Left lung (tissue), 14 donors: Measurements from ENCODE around the gene PLEKHG5. TPM values are rescaled to one million over a fixed set of nuclear protein-coding genes. Genes with fewer than 3 reads are reported as not detected.
A peak's percentile ranks its signal among the peaks of the same experiment; 100 is the strongest.

Experiments
- ATAC-seq: fragments of 200-7000 bp; cut with Tn5 transposase; one replicate; pipeline ENCODE4 v1.9.1; 2020; ENCODE audit warnings: moderate library complexity
- DNase-seq, 4 donors: peaks; one replicate each; pipeline ENCODE4 v3.0.0-alpha.2; 2013 to 2020
- H3K27ac ChIP-seq, 2 donors: fragments of 200-600 bp; sonication (generic) in 1 of 2; one replicate each; pipeline versions ENCODE4 v1.5.0 to v1.8.0; 2020 to 2021
- H3K27me3 ChIP-seq, 2 donors: fragments of 200-600 bp; sonication (generic) in 1 of 2; one replicate each; pipeline versions ENCODE4 v1.5.0 to v1.8.0; 2020 to 2021
- H3K36me3 ChIP-seq, 2 donors: fragments of 200-600 bp; sonication (generic) in 1 of 2; one replicate each; pipeline versions ENCODE4 v1.5.0 to v1.8.0; 2020 to 2021
- H3K4me1 ChIP-seq, 2 donors: fragments of 200-600 bp; one replicate each; pipeline ENCODE4 v1.8.0; 2021
- H3K4me3 ChIP-seq, 2 donors: fragments of 200-600 bp; sonication (generic) in 1 of 2; one replicate each; pipeline versions ENCODE4 v1.5.0 to v1.8.0; 2020 to 2021; ENCODE audit warnings: mild to moderate bottlenecking in 1 of 2
- H3K9me3 ChIP-seq, 2 donors: fragments of 200-600 bp; sonication (generic) in 1 of 2; one replicate each; pipeline versions ENCODE4 v1.5.0 to v1.8.0; 2020 to 2021
- CTCF ChIP-seq, 2 donors: fragments of 200-600 bp; sonication (generic) in 1 of 2; IDR thresholded peaks; one replicate each; pipeline versions ENCODE4 v1.5.0 to v1.8.0; 2021; ENCODE audit warnings: antibody characterized with exemption in 2 of 2
- intact Hi-C, 2 donors: fragments of 100-400 bp; cut with DNase I; formaldehyde crosslinking; loops; one replicate each; pipeline versions ENCODE4 v1.11.2 to v1.14.2; 2022
- long read RNA-seq, 12 donors: library from polyadenylated mRNA in 2 of 12; unstranded in 2 of 12; transcript quantifications; one replicate each; pipeline ENCODE4 v2.0.0 and lab custom pipeline, GENCODE V29; 2019 to 2026
- polyA plus RNA-seq, 6 donors: library from polyadenylated mRNA; unstranded; fragments of 120-200 nt; gene quantifications; one replicate each; pipeline ENCODE4 v1.2.1, GENCODE V29; 2013; ENCODE audit not compliant: insufficient read length in 6 of 6
- total RNA-seq, 2 donors: library from RNA; stranded (reverse); fragmentation: NEBNext Ultra II Directional; extraction: Animal tissue kit (Norgen Biotek cat#: 25700); gene quantifications; one replicate each; pipeline ENCODE4 v1.2.1, GENCODE V29; 2021
- donor health status: DM: no; HTN: yes; CAD: no.
- donor health status: DM: no; HTN: no; CAD: no.

Gene PLEKHG5
- total RNA-seq (10 to 100 TPM in 1 of 2 donors, 1 to 10 TPM in 1; 6.3 to 10.7 TPM), polyA plus RNA-seq (10 to 100 TPM; 22.8 to 35.7 (median 29.7) TPM)
- long read RNA-seq, donor 1, partial matches to known transcripts: 6 of 6 reads
- long read RNA-seq, donor 1, other reads (novel, unspliced or antisense): 0 of 6 reads
- long read RNA-seq, donor 2, full-length matches to known transcripts: 1 of 20 reads
- long read RNA-seq, donor 2, partial matches to known transcripts: 19 of 20 reads
- long read RNA-seq, donor 2, other reads (novel, unspliced or antisense): 0 of 20 reads
- long read RNA-seq, donor 3: 0 reads
- long read RNA-seq, donor 4, partial matches to known transcripts: 1 of 1 reads
- long read RNA-seq, donor 4, other reads (novel, unspliced or antisense): 0 of 1 reads
- long read RNA-seq, donor 5, partial matches to known transcripts: 14 of 14 reads
- long read RNA-seq, donor 5, other reads (novel, unspliced or antisense): 0 of 14 reads
- long read RNA-seq, donor 6: 0 reads
- long read RNA-seq, donor 7, full-length matches to known transcripts: 1 of 1 reads
- long read RNA-seq, donor 7, partial matches to known transcripts: 0 of 1 reads
- long read RNA-seq, donor 7, other reads (novel, unspliced or antisense): 0 of 1 reads
- long read RNA-seq, donor 8, full-length matches to known transcripts: 1 of 1 reads
- long read RNA-seq, donor 8, partial matches to known transcripts: 0 of 1 reads
- long read RNA-seq, donor 8, other reads (novel, unspliced or antisense): 0 of 1 reads
- long read RNA-seq, donor 9: 0 reads
- long read RNA-seq, donor 10, partial matches to known transcripts: 1 of 1 reads
- long read RNA-seq, donor 10, other reads (novel, unspliced or antisense): 0 of 1 reads
- long read RNA-seq, donor 11, partial matches to known transcripts: 0 of 1 reads
- long read RNA-seq, donor 11, other reads (novel, unspliced or antisense): 0 of 1 reads
- long read RNA-seq, donor 12, full-length matches to known transcripts: 1 of 1 reads
- long read RNA-seq, donor 12, partial matches to known transcripts: 0 of 1 reads
- long read RNA-seq, donor 12, other reads (novel, unspliced or antisense): 0 of 1 reads

- Histone ChIP-seq H3K4me3 (peak within 1 kb of the TSS; percentile 50), H3K9me3 (no peaks in the 10 kb centered on the region), H3K27me3 (peaks cover 0 to 53% of the 10 kb centered on the region in 2 donors), H3K36me3 (no peaks in the 10 kb centered on the region), H3K4me1 (peaks cover 11 to 24% of the 10 kb centered on the region in 2 donors), H3K27ac (peak within 1 kb of the TSS; percentile 39 to 57)
- intact Hi-C loops: no loop called here
- DNase-seq: no peak
- no peak for TF ChIP-seq CTCF (IDR thresholded peaks at IDR 0.05)
- no peak for ATAC-seq
Measured at GRCh38 chr1:6491480-6491962, at the start of gene PLEKHG5. Gene PLEKHG5, minus strand, starts transcription at chr1:6491667. Its CDS starts 14,096 bp downstream, at chr1:6477571.

DNA sequence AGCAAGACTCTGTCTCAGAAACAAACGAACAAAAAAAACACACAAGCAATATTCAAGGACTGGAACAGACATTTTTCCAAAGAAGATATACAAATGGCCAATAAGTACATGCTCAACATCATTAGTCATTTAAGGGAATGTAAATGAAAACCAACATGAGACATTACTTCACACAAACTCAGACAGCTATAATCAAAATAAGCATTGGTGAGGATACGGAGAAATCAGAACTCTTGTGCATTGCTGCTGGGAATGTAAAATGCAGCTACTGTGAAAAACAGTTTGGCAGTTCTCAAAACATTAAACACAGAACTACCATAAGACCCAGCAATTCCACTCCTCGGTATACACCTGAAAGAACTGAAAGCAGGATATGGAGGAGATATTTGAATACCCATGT, 47.5 kb upstream of the PLEKHG5 start:
- Histone ChIP-seq H3K27me3 (no peaks in the 10 kb centered on the region), H3K4me1 (peaks cover 0 to 5% of the 10 kb centered on the region in 2 donors), H3K36me3 (peaks cover 0 to 67% of the 10 kb centered on the region in 2 donors), H3K9me3 (no peaks in the 10 kb centered on the region), H3K4me3 (no peak overlapping the region), H3K27ac (no peak overlapping the region)
- ATAC-seq: no peak
- no peak for DNase-seq
- intact Hi-C loops: no loop called here
- no peak for TF ChIP-seq CTCF (IDR thresholded peaks at IDR 0.05)

GRCh38 chr1:6536291-6536690, 44.8 kb upstream of the PLEKHG5 start:
- intact Hi-C loops: no loop called here
- Histone ChIP-seq H3K4me1 (peaks cover 0 to 5% of the 10 kb centered on the region in 2 donors), H3K27me3 (no peaks in the 10 kb centered on the region), H3K4me3 (no peak overlapping the region), H3K9me3 (no peaks in the 10 kb centered on the region), H3K36me3 (peaks cover 0 to 66% of the 10 kb centered on the region in 2 donors), H3K27ac (no peak overlapping the region)
- DNase-seq: no peak
- ATAC-seq: no peak
- TF ChIP-seq CTCF (IDR thresholded peaks at IDR 0.05): no peak

DNA sequence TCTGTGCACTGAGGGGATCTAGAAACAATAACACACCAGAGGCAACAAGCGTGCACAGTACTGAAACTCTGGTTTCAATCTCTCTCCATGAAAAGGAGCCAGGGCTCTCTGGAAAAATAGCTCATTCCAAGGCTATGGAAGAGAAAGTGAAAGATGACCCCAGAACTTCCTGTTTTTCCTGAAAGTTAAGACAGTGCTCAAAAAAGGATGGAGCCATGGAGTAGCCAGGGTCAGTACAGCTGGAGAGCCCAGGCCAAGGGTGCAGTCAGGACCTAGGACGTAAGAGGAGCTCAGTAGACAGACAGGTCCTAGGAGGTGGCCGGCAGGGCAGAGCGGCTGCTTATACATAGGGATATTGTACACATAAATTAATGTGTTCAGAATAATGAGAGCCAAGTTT, 43.7 kb upstream of the PLEKHG5 start:
- ATAC-seq (no peak), DNase-seq (no peak)
- intact Hi-C loops: no loop called here
- TF ChIP-seq CTCF (IDR thresholded peaks at IDR 0.05): no peak
- Histone ChIP-seq H3K9me3 (no peaks in the 10 kb centered on the region), H3K4me1 (peaks cover 0 to 5% of the 10 kb centered on the region in 2 donors), H3K27ac (no peak overlapping the region), H3K36me3 (peaks cover 0 to 67% of the 10 kb centered on the region in 2 donors), H3K27me3 (no peaks in the 10 kb centered on the region), H3K4me3 (no peak overlapping the region)
